ENCODE measurements around the gene ERVK3-1. TPM values are rescaled to one million over a fixed set of nuclear protein-coding genes. Genes with fewer than 3 reads are reported as not detected.

Gene ERVK3-1
- total RNA-seq, 1 donor, result 29.3 TPM

DNA sequence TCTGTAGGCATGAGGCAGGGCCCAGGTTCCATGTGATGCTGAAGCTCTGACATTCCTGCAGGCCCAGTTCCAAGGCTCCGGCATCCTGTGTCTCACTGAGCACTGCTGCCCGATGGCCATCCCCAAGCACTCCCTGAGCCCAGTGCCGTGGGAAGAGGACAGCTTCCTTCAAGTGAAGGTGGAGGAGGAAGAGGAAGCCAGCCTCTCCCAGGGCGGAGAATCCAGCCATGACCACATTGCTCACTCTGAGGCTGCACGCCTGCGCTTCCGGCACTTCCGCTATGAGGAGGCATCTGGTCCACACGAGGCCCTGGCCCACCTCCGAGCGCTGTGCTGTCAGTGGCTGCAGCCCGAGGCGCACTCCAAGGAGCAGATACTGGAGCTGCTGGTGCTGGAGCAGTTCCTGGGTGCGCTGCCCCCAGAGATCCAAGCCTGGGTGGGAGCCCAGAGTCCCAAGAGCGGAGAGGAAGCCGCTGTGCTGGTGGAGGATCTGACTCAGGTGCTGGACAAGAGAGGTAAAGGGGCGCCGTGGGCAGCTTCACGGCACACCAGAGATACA is 29.6 kb downstream of the ERVK3-1 start:
- Histone ChIP-seq H3K27me3 (ENCODE audit: insufficient read depth, low read length) (no peaks in the 10 kb centered on the region), H2AFZ (ENCODE audit: low read length) (no peak overlapping the region), H4K20me1 (ENCODE audit: insufficient read depth, low read length) (no peaks in the 10 kb centered on the region), H3K4me1 (ENCODE audit: insufficient read depth, low read length) (no peaks in the 10 kb centered on the region), H3K4me2 (ENCODE audit: insufficient read depth, low read length) (no peak overlapping the region), H3K79me2 (ENCODE audit: insufficient read depth, low read length) (no peaks in the 10 kb centered on the region), H3K9me3 (ENCODE audit: low read depth, low read length) (peaks cover 12% of the 10 kb centered on the region), H3K27ac (ENCODE audit: low read depth, low read length) (no peak overlapping the region), H3K36me3 (ENCODE audit: insufficient read depth, low read length) (peaks cover 28% of the 10 kb centered on the region), H3K4me3 (ENCODE audit: insufficient read depth, low read length) (no peak overlapping the region)
- TF ChIP-seq, protein P1, sequence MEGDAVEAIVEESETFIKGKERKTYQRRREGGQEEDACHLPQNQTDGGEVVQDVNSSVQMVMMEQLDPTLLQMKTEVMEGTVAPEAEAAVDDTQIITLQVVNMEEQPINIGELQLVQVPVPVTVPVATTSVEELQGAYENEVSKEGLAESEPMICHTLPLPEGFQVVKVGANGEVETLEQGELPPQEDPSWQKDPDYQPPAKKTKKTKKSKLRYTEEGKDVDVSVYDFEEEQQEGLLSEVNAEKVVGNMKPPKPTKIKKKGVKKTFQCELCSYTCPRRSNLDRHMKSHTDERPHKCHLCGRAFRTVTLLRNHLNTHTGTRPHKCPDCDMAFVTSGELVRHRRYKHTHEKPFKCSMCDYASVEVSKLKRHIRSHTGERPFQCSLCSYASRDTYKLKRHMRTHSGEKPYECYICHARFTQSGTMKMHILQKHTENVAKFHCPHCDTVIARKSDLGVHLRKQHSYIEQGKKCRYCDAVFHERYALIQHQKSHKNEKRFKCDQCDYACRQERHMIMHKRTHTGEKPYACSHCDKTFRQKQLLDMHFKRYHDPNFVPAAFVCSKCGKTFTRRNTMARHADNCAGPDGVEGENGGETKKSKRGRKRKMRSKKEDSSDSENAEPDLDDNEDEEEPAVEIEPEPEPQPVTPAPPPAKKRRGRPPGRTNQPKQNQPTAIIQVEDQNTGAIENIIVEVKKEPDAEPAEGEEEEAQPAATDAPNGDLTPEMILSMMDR (IDR thresholded peaks at IDR 0.05; ENCODE audit: extremely low read depth, low read depth, low read length), result no peak
- no peak for DNase-seq (ENCODE audit: insufficient read length, low spot score, missing footprints)

DNA sequence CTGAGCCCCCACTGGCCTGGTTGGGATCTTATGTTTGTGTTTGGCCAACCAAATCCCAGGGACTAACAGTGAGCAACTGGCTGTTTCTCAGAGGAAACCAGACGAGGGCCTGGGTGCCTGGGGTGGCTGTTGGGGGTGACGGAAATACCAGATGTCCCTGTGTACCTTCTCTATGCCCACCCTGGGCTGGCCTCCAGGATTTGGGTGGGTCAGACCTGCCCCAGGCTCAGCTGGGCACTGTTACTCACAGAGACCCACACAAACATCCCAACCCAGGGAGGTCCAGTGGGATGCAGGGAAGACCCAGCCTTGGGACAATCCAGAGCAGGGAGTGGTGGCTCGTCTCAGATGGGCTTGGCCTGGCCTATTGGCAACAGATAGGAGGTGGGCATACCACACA is 30.5 kb downstream of the ERVK3-1 start:
- TF ChIP-seq, protein P1 (IDR thresholded peaks at IDR 0.05; ENCODE audit: extremely low read depth, low read depth, low read length), result no peak
- no peaks in the 10 kb centered on the region for H4K20me1 ChIP-seq (ENCODE audit: insufficient read depth, low read length)
- no peak for DNase-seq (ENCODE audit: insufficient read length, low spot score, missing footprints)
- H3K27ac ChIP-seq (ENCODE audit: low read depth, low read length), result no peak overlapping the region
- peaks cover 12% of the 10 kb centered on the region for H3K9me3 ChIP-seq (ENCODE audit: low read depth, low read length)
- H3K4me1 ChIP-seq (ENCODE audit: insufficient read depth, low read length), result no peaks in the 10 kb centered on the region
- no peaks in the 10 kb centered on the region for H3K79me2 ChIP-seq (ENCODE audit: insufficient read depth, low read length)
- no peak overlapping the region for H2AFZ ChIP-seq (ENCODE audit: low read length)
- H3K27me3 ChIP-seq (ENCODE audit: insufficient read depth, low read length), result no peaks in the 10 kb centered on the region
- H3K36me3 ChIP-seq (ENCODE audit: insufficient read depth, low read length), result peaks cover 31% of the 10 kb centered on the region
- H3K4me2 ChIP-seq (ENCODE audit: insufficient read depth, low read length), result no peak overlapping the region
- no peak overlapping the region for H3K4me3 ChIP-seq (ENCODE audit: insufficient read depth, low read length)

DNA sequence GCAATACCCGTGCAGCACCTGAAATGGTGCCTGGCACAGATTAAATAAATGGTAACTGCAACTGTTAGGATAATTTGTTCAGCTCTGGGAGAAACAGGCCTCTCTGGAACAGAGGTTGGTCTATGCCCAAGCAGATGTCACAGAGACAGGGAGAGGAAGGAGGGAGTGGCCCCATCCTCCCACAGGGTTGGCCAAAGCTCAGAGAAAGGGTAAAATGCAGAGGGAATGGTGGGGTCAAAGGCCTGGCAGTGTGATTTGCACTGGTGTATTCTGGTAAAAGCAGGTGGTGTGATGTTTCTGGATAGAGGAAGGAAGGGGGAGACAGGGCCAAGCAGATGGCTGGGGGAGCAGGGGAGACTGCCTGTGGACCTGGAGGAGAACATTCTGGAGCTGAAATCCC is 31.0 kb downstream of the ERVK3-1 start:
- Histone ChIP-seq H3K4me2 (ENCODE audit: insufficient read depth, low read length) (no peak overlapping the region), H3K9me3 (ENCODE audit: low read depth, low read length) (peaks cover 12% of the 10 kb centered on the region), H3K27ac (ENCODE audit: low read depth, low read length) (no peak overlapping the region), H3K27me3 (ENCODE audit: insufficient read depth, low read length) (no peaks in the 10 kb centered on the region), H3K36me3 (ENCODE audit: insufficient read depth, low read length) (peaks cover 31% of the 10 kb centered on the region), H2AFZ (ENCODE audit: low read length) (no peak overlapping the region), H4K20me1 (ENCODE audit: insufficient read depth, low read length) (no peaks in the 10 kb centered on the region), H3K4me1 (ENCODE audit: insufficient read depth, low read length) (no peaks in the 10 kb centered on the region), H3K4me3 (ENCODE audit: insufficient read depth, low read length) (no peak overlapping the region), H3K79me2 (ENCODE audit: insufficient read depth, low read length) (no peaks in the 10 kb centered on the region)
- DNase-seq (ENCODE audit: insufficient read length, low spot score, missing footprints), result no peak
- TF ChIP-seq, protein P1 (IDR thresholded peaks at IDR 0.05; ENCODE audit: extremely low read depth, low read depth, low read length), result no peak

DNA sequence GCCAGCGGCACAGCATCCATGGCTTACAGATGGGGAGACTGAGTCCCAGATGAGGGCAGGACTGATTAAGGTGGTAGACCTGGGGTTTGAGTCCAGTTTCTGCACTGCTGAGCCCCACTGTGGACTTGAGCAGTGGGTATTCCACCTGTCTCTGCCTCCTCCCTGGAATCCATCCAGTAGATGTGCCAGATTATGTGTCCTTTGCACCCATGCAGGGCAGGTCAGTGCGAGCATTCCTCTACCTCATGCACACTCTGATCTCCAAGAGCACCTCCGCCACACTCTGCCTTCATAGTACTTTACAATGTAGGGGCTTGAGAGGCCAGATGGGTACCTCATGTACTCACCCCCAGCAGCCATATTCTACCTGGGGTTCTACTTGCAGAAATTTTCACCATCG is 31.6 kb downstream of the ERVK3-1 start:
- Histone ChIP-seq H4K20me1 (ENCODE audit: insufficient read depth, low read length) (no peaks in the 10 kb centered on the region), H3K4me2 (ENCODE audit: insufficient read depth, low read length) (no peak overlapping the region), H3K4me3 (ENCODE audit: insufficient read depth, low read length) (no peak overlapping the region), H3K4me1 (ENCODE audit: insufficient read depth, low read length) (no peaks in the 10 kb centered on the region), H3K27ac (ENCODE audit: low read depth, low read length) (no peak overlapping the region), H3K27me3 (ENCODE audit: insufficient read depth, low read length) (no peaks in the 10 kb centered on the region), H3K9me3 (ENCODE audit: low read depth, low read length) (peaks cover 12% of the 10 kb centered on the region), H3K36me3 (ENCODE audit: insufficient read depth, low read length) (peaks cover 31% of the 10 kb centered on the region), H3K79me2 (ENCODE audit: insufficient read depth, low read length) (no peaks in the 10 kb centered on the region), H2AFZ (ENCODE audit: low read length) (no peak overlapping the region)
- TF ChIP-seq, protein P1 (IDR thresholded peaks at IDR 0.05; ENCODE audit: extremely low read depth, low read depth, low read length), result no peak
- no peak for DNase-seq (ENCODE audit: insufficient read length, low spot score, missing footprints)

Data from osteoblast (primary cell).